ENCODE results near the gene DNAH14.

Gene DNAH14

GRCh38 chr1:225341642-225342041 lies 412.2 kb downstream of the DNAH14 start:
- no peak for TF ChIP-seq CTCF (IDR thresholded peaks at IDR 0.05)

- no peak for TF ChIP-seq CTCF (IDR thresholded peaks at IDR 0.05)
These were observed 413.2 kb downstream of the DNAH14 start for GRCh38 chr1:225342695-225343094.

GRCh38 chr1:225343618-225344017 lies 414.1 kb downstream of the DNAH14 start:
- TF ChIP-seq CTCF (IDR thresholded peaks at IDR 0.05), result peak; percentile 63

- no peak for TF ChIP-seq CTCF (IDR thresholded peaks at IDR 0.05)
These were observed 417.7 kb downstream of the DNAH14 start for GRCh38 chr1:225347123-225347683.

- TF ChIP-seq CTCF (IDR thresholded peaks at IDR 0.05), result no peak
These were observed 418.9 kb downstream of the DNAH14 start for GRCh38 chr1:225348400-225348799.

- no peak for TF ChIP-seq CTCF (IDR thresholded peaks at IDR 0.05)
These were observed 420.4 kb downstream of the DNAH14 start for GRCh38 chr1:225349826-225350225.

GRCh38 chr1:225350872-225351271 lies 421.4 kb downstream of the DNAH14 start:
- no peak for TF ChIP-seq CTCF (IDR thresholded peaks at IDR 0.05)

GRCh38 chr1:225354906-225355305 lies 425.4 kb downstream of the DNAH14 start:
- no peak for TF ChIP-seq CTCF (IDR thresholded peaks at IDR 0.05)
